A673 (cell line): ENCODE results near the gene TRAF7. TPM values are rescaled to one million over a fixed set of nuclear protein-coding genes. Genes with fewer than 3 reads are reported as not detected.

Experiments used
- BruUV-seq: library from RNA; stranded (reverse); fragments of 400-500 nt; replicated peaks from 2 replicates; lab custom pipeline; 2021; lab: Mats Ljungman, UMichigan
- CTCF ChIA-PET: fragments of 300-600 bp; sonication (Branson Sonifier 250); formaldehyde crosslinking; loops from one replicate; lab custom pipeline; 2022; ENCODE audit warnings: antibody characterized with exemption; lab: Charles Lee
- POLR2A ChIA-PET: fragments of 300-600 bp; sonication (Branson Sonifier 250); formaldehyde crosslinking; loops from one replicate; lab custom pipeline; 2022; ENCODE audit warnings: antibody characterized with exemption; ENCODE audit not compliant: low non-redundant PET; lab: Charles Lee
- DNase-seq: peaks from one replicate; pipeline ENCODE4 v3.0.0-alpha.2; 2015; ENCODE audit warnings: low spot score
- H3K27ac ChIP-seq: fragments of 200-600 bp; sonication (generic); 2 replicates; pipeline ENCODE4 v1.5.1; 2016; ENCODE audit warnings: mixed run types, low read depth, mild to moderate bottlenecking, mixed read lengths, antibody characterized with exemption, low read length; ENCODE audit not compliant: poor library complexity, severe bottlenecking
- H3K27me3 ChIP-seq: fragments of 200-600 bp; sonication (generic); replicated peaks from 2 replicates; pipeline ENCODE4 v1.6.1; 2017; ENCODE audit warnings: mixed run types, low read depth, mild to moderate bottlenecking, mixed read lengths, antibody characterized with exemption, low read length; ENCODE audit not compliant: insufficient read depth, poor library complexity
- H3K36me3 ChIP-seq: fragments of 200-600 bp; sonication (generic); 2 replicates; pipeline ENCODE4 v1.6.1; 2016; ENCODE audit warnings: mixed run types, mild to moderate bottlenecking, mixed read lengths, antibody characterized with exemption, low read length; ENCODE audit not compliant: insufficient read depth, poor library complexity, severe bottlenecking
- H3K4me1 ChIP-seq: fragments of 200-600 bp; sonication (generic); 2 replicates; pipeline ENCODE4 v1.6.1; 2017; ENCODE audit warnings: mixed run types, mild to moderate bottlenecking, mixed read lengths, antibody characterized with exemption, low read length; ENCODE audit not compliant: insufficient read depth, poor library complexity, severe bottlenecking
- H3K4me3 ChIP-seq: fragments of 200-600 bp; sonication (generic); 2 replicates; pipeline ENCODE4 v1.5.1; 2016; ENCODE audit warnings: low read depth, mixed run types, mild to moderate bottlenecking, mixed read lengths, low read length; ENCODE audit not compliant: poor library complexity, severe bottlenecking
- H3K9me3 ChIP-seq: fragments of 200-600 bp; sonication (generic); 2 replicates; pipeline ENCODE4 v1.6.1; 2016; ENCODE audit warnings: mixed run types, low read depth, mild to moderate bottlenecking, mixed read lengths, antibody characterized with exemption, low read length; ENCODE audit not compliant: poor library complexity, severe bottlenecking
- EZH2 ChIP-seq: fragments of 200-600 bp; sonication (generic); IDR thresholded peaks from 2 replicates; pipeline ENCODE4 v1.6.1; 2017; ENCODE audit warnings: borderline replicate concordance, low read depth, mild to moderate bottlenecking, mixed read lengths, antibody characterized with exemption, low read length; ENCODE audit not compliant: poor library complexity, severe bottlenecking
- intact Hi-C: fragments of 100-400 bp; cut with micrococcal nuclease; formaldehyde crosslinking; loops from one replicate; pipeline ENCODE4 v1.10.0; 2022; ENCODE audit not compliant: unreplicated experiment
- total RNA-seq: library from RNA; stranded (reverse); gene quantifications from 2 replicates; pipeline ENCODE4 v1.2.3, GENCODE V29; 2021
- TF ChIP-seq, protein P1 (sequence below): fragments of 300-800, 200-600 bp; sonication (generic); conservative IDR thresholded peaks from 2 replicates; pipeline ENCODE4 v1.5.1; 2017; ENCODE audit warnings: low read depth, mild to moderate bottlenecking, antibody characterized with exemption, low read length, moderate library complexity, mixed read lengths

The TRAF7 gene
- total RNA-seq, 1 experiment from 2014 or later: 96.7 TPM

DNA sequence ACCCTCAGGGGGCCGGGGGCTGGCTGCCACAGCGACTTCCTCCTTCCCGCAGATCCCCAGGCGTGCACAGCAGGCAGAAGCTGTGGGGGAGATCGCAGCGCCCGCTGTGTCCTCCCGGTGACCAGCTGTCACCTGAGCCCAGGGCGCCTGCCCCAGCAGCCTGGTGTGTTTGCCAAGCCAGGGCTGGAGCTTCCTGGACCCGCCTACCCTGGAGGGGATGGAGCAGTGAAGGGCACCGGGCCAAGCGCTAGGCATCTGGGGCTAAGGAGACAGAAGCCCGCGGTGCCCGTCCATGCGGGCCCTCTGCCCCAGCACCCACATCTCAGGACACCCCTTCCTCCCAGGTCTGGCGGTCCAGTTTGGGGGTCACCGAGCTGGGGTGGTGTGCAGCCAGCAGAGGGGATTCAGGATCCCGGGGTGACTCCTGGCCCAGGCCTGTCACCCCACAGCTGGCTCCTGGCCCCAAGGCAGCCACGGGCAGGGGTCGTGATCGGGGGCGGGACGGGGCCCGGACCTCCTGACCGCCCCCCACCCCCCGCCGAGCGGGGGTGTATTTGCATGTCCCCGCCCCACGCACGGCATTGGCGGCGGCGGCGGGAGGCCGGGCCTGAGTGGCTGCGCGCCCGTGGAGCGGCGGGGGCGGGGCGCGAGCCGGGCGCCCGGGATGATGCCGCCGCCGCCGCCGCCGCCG lies 7.5 kb upstream of the TRAF7 start, which contains the start of gene RAB26:
Gene RAB26 (plus strand): TSS at position 645 of the 691 bp plus-strand sequence. CDS start 159 bp downstream, outside the sequence.
- peak; percentile 78 for DNase-seq
- no peaks in the 10 kb centered on the region for H3K9me3 ChIP-seq
- H3K4me3 ChIP-seq: peak within 1 kb of the TSS; percentile 53
- ChIA-PET POLR2A (no interaction called here), CTCF (no interaction called here)
- peak within 1 kb of the TSS; percentile 31 for H3K27ac ChIP-seq
- H3K4me1 ChIP-seq: peaks cover 50% of the 10 kb centered on the region
- intact Hi-C loops: no loop called here
- H3K36me3 ChIP-seq: peaks cover 22% of the 10 kb centered on the region
- no TSS peak for BruUV-seq
- no peaks in the 10 kb centered on the region for H3K27me3 ChIP-seq
- TF ChIP-seq EZH2: no peak
- TF ChIP-seq, protein P1, sequence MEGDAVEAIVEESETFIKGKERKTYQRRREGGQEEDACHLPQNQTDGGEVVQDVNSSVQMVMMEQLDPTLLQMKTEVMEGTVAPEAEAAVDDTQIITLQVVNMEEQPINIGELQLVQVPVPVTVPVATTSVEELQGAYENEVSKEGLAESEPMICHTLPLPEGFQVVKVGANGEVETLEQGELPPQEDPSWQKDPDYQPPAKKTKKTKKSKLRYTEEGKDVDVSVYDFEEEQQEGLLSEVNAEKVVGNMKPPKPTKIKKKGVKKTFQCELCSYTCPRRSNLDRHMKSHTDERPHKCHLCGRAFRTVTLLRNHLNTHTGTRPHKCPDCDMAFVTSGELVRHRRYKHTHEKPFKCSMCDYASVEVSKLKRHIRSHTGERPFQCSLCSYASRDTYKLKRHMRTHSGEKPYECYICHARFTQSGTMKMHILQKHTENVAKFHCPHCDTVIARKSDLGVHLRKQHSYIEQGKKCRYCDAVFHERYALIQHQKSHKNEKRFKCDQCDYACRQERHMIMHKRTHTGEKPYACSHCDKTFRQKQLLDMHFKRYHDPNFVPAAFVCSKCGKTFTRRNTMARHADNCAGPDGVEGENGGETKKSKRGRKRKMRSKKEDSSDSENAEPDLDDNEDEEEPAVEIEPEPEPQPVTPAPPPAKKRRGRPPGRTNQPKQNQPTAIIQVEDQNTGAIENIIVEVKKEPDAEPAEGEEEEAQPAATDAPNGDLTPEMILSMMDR: no peak

DNA sequence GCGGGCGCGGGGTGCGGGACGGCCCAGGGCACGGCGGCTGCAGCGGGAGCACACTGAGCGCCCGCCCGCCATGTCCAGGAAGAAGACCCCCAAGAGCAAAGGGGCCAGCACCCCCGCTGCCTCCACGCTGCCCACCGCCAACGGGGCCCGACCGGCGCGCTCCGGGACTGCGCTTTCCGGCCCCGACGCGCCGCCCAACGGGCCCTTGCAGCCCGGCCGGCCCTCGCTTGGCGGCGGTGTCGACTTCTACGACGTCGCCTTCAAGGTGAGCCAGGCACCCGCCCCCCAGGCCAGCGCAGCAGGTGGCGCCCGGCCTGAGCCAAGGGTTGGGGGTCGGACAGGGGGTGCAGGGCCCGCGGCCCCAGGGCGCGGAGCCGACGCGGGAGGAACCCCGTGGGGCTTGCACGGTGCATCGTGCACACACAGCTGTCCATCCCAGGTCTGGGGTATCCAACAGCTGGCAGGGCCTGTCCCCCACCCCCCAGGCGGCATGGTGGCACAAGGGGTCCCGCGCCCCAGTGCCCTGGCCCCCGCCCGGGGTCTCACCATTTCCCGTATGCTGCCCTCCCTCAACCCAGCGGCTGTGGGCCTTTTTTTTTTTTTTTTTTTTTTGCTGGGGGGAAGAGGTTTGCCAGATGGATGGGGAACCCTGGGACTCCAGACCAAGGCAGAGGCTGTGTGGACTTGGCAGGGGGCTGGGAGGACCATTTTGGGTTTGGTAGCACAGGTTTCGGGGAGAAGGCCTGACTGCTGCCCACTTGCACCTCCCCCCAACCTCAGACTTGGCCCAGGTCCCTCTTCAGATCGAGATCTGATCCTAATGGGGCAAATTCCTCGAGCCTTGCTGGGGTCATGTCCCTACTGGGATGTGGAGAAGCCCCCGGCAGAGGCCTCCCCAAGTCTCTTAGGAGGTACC lies 6.6 kb upstream of the TRAF7 start:
- peak; percentile 45 for DNase-seq
- Histone ChIP-seq H3K9me3 (no peaks in the 10 kb centered on the region), H3K27ac (peak overlapping the region; percentile 31), H3K27me3 (no peaks in the 10 kb centered on the region), H3K4me1 (peaks cover 50% of the 10 kb centered on the region), H3K36me3 (peaks cover 30% of the 10 kb centered on the region), H3K4me3 (peak overlapping the region; percentile 53)
- POLR2A ChIA-PET: no interaction called here
- CTCF ChIA-PET: interaction anchor here (0.5 kb wide), 1 partner anchor 9 kb away, joined by 3 read pairs; no protein-coding TSS in a partner anchor
- BruUV-seq: no TSS peak
- intact Hi-C loops: no loop called here
- TF ChIP-seq, protein P1: no peak
- no peak for TF ChIP-seq EZH2

DNA sequence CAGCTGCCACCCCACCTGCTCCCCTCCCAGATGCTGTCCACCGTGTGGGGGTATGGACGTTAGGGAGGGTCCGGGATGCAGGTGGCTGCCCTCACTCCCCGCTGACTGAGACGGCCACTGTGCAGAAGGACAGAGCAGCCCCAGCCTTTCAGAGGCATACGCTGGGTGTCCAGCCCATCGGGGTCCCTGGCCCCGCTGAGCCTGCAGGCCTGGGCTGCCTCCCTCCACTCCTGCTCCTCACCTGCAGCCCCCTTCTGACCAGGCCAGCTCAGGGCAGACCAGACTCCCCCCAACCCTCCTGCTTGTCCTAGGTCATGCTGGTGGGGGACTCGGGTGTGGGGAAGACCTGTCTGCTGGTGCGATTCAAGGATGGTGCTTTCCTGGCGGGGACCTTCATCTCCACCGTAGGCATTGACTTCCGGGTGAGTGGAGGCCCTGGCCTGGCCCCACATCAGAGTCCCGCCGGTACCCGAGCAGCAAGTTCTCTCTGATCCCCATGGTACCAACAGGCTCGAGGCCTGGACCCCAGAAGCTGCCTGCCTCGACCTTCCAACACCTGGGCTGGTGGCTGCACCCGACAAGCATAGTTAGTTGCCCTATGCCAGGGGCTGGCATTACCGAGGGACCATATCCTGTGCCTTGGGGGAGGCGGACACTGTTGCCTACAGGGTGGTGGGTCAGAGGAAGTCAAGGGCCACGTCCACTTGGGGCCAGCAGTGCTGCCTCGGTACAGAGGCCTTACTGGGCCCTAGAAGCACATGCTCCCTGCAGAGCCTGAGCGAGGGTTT lies 5.8 kb upstream of the TRAF7 start:
- H3K27ac ChIP-seq: no peak overlapping the region
- no TSS peak for BruUV-seq
- H3K27me3 ChIP-seq: no peaks in the 10 kb centered on the region
- CTCF ChIA-PET: interaction anchor here (0.5 to 0.6 kb wide), 2 partner anchors 10 to 93 kb away, joined by 3 to 6 read pairs; no protein-coding TSS in a partner anchor
- H3K4me1 ChIP-seq: peaks cover 50% of the 10 kb centered on the region
- intact Hi-C loops: loop anchor here (5.0 kb wide), 1 partner anchor 128 kb away; no protein-coding TSS in a partner anchor
- POLR2A ChIA-PET: no interaction called here
- peak overlapping the region; percentile 53 for H3K4me3 ChIP-seq
- no peak for TF ChIP-seq EZH2
- TF ChIP-seq, protein P1: no peak
- DNase-seq: peak; percentile 52
- peaks cover 39% of the 10 kb centered on the region for H3K36me3 ChIP-seq
- H3K9me3 ChIP-seq: no peaks in the 10 kb centered on the region
